ENCODE measurements around the gene CPAMD8. TPM values are rescaled to one million over a fixed set of nuclear protein-coding genes. Genes with fewer than 3 reads are reported as not detected.

CPAMD8 gene
- total and polyA plus RNA-seq, 2 of the 8 experiments (the other 6 are each of a cell fraction or from before 2014, with no cell fraction given), result 6.1 to 9.2 TPM

- ChIA-PET CTCF (ENCODE audit: partially characterized antibody) (no interaction called here), POLR2A (ENCODE audit: partially characterized antibody) (interaction anchor here (0.8 to 1.3 kb wide), 2 partner anchors 9 to 11 kb away, joined by 3 read pairs; no protein-coding TSS in a partner anchor)
- TF ChIP-seq PHF8 (conservative IDR thresholded peaks at IDR 0.05; ENCODE audit: low read depth, low read length) (no peak), KDM1A (IDR thresholded peaks at IDR 0.05; ENCODE audit: borderline replicate concordance, low read length) (no peak), BRCA1 (IDR thresholded peaks at IDR 0.05; ENCODE audit: low read depth, low read length) (no peak), TAF7 (optimal IDR thresholded peaks at IDR 0.05; ENCODE audit: borderline replicate concordance, low read depth, low read length) (no peak), CHD2 (IDR thresholded peaks at IDR 0.05; ENCODE audit: low read length) (no peak), RNF2 (IDR thresholded peaks at IDR 0.05; ENCODE audit: borderline replicate concordance, low read depth, low read length, missing control alignments, poor library complexity, severe bottlenecking) (no peak), MAFK (IDR thresholded peaks at IDR 0.05; ENCODE audit: low read depth, low read length) (no peak), BCL11A (IDR thresholded peaks at IDR 0.05; ENCODE audit: low read depth in 2 of 2, low read length in 2 of 2) (no peak), GTF2F1 (IDR thresholded peaks at IDR 0.05; ENCODE audit: borderline replicate concordance, low read depth, low read length) (no peak), CTBP2 (IDR thresholded peaks at IDR 0.05; ENCODE audit: borderline replicate concordance, insufficient read depth, insufficient read length, low read length) (no peak), SP4 (IDR thresholded peaks at IDR 0.05; ENCODE audit: low read length) (no peak), SUZ12 (IDR thresholded peaks at IDR 0.05; ENCODE audit: low read length) (no peak)
- H3K4me1 ChIP-seq (replicated peaks in 1 of 4; ENCODE audit: control insufficient read depth in 3 of 4, insufficient read depth in 4 of 4, low read length in 3 of 4), result peaks cover 0 to 2% (median under 1%) of the 10 kb centered on the region in 4 experiments; a peak in 2 of 7 replicates
- FAIRE-seq (no peak), DNase-seq (ENCODE audit: low read depth in 1 of 2, low spot score in 2 of 2) (no peak)
- H4K8ac ChIP-seq (ENCODE audit: extremely low read depth, insufficient read depth, low read length), result no peak overlapping the region; the same call in 1 of the 2 replicates
- H3K9ac ChIP-seq (replicated peaks in 1 of 4; ENCODE audit: extremely low read depth in 1 of 4, low read depth in 3 of 4, low read length in 3 of 4), result no peak overlapping the region
- H4K5ac ChIP-seq (ENCODE audit: insufficient read length, low read depth, low read length), result no peak overlapping the region
- no peak overlapping the region for H2BK5ac ChIP-seq (ENCODE audit: low read depth, low read length)
- no peak overlapping the region for H2BK12ac ChIP-seq (ENCODE audit: low read depth, low read length)
- no peak overlapping the region for H3K23ac ChIP-seq (ENCODE audit: insufficient read length)
- no peak overlapping the region for H3K4ac ChIP-seq (replicated peaks; ENCODE audit: insufficient read length, low read depth, low read length)
- H4K20me1 ChIP-seq (replicated peaks in 1 of 2; ENCODE audit: control insufficient read depth in 1 of 2, insufficient read depth in 2 of 2, low read length in 2 of 2), result peaks cover 4 to 14% of the 10 kb centered on the region in 2 experiments
- no peak overlapping the region for H2AFZ ChIP-seq (ENCODE audit: low read length)
- H2BK15ac ChIP-seq (ENCODE audit: low read length), result no peak overlapping the region
- no peak overlapping the region for H2AK5ac ChIP-seq (ENCODE audit: low read depth, low read length)
- H3K56ac ChIP-seq (replicated peaks; ENCODE audit: insufficient read length, low read depth, low read length), result no peak overlapping the region
- no peak overlapping the region for H3K14ac ChIP-seq (ENCODE audit: insufficient read length)
- 93% methylated on average over 14 of the region's 16 CpGs; no CpG with 5 or more reads in 1 of the 2 experiments for whole genome bisulfite sequencing, 2 experiments (ENCODE audit: extremely low coverage in 1 of 2, insufficient coverage in 1 of 2, insufficient read length in 1 of 2, insufficient replicate concordance in 2 of 2, low coverage in 1 of 2, low lambda C conversion rate in 2 of 2, missing lambda C conversion rate in 1 of 2)
- H3K23me2 ChIP-seq (ENCODE audit: low read depth, low read length), result no peaks in the 10 kb centered on the region
- no peaks in the 10 kb centered on the region; a peak in 1 of 4 replicates for H3K79me2 ChIP-seq (ENCODE audit: control insufficient read depth in 1 of 2, insufficient read depth in 2 of 2, low read length in 2 of 2)
- peaks cover 28 to 83% (median 51%) of the 10 kb centered on the region in 4 experiments for H3K36me3 ChIP-seq (ENCODE audit: control insufficient read depth in 2 of 4, insufficient read depth in 4 of 4, low read length in 3 of 4)
- no peak overlapping the region for H4K91ac ChIP-seq (replicated peaks; ENCODE audit: insufficient read length, low read length)
- no peak overlapping the region for H2BK20ac ChIP-seq (ENCODE audit: low read length)
- H2BK120ac ChIP-seq (replicated peaks; ENCODE audit: low read depth, low read length), result no peak overlapping the region
- H3K27me3 ChIP-seq (replicated peaks in 1 of 4; ENCODE audit: control insufficient read depth in 3 of 4, extremely low read depth in 1 of 4, insufficient read depth in 3 of 4, low read length in 3 of 4), result no peaks in the 10 kb centered on the region
- no peak overlapping the region for H3K4me3 ChIP-seq (ENCODE audit: extremely low read depth in 1 of 4, insufficient read depth in 2 of 4, low read depth in 3 of 4, low read length in 4 of 4)
- no peak overlapping the region for H3K4me2 ChIP-seq (ENCODE audit: insufficient read depth in 1 of 2, low read depth in 2 of 2, low read length in 2 of 2)
- peaks cover 3% of the 10 kb centered on the region; the same call in 1 of the 2 replicates for H3K79me1 ChIP-seq (ENCODE audit: low read depth, low read length)
- H3K27ac ChIP-seq (ENCODE audit: low read depth, low read length), result no peak overlapping the region
- no peaks in the 10 kb centered on the region for H3K9me3 ChIP-seq (ENCODE audit: insufficient read depth in 2 of 2, low read depth in 1 of 2, low read length in 1 of 2)
- H3K18ac ChIP-seq (ENCODE audit: extremely low read depth, low read length), result no peak overlapping the region
Observed at GRCh38 chr19:16846901-16847300, 179.7 kb downstream of the CPAMD8 start.

All from H1 (cell line).